NB4 (cell line): ENCODE data around the gene SMOC2.

Source experiments
- MAX ChIP-seq: IDR thresholded peaks from 2 replicates; pipeline ENCODE4 v1.6.1; 2011; ENCODE audit warnings: low read depth, low read length
- MYC ChIP-seq: IDR thresholded peaks from 2 replicates; pipeline ENCODE4 v1.6.1; 2011; ENCODE audit warnings: low read depth, low read length
- POLR2A ChIP-seq: IDR thresholded peaks from 2 replicates; pipeline ENCODE4 v1.6.1; 2011; ENCODE audit warnings: mild to moderate bottlenecking; ENCODE audit not compliant: insufficient read length; ENCODE audit errors: extremely low read depth
- TF ChIP-seq, protein P1 (sequence below): IDR thresholded peaks from one replicate; pipeline ENCODE4 v1.5.1; 2012; ENCODE audit warnings: low read depth, low read length

DNA sequence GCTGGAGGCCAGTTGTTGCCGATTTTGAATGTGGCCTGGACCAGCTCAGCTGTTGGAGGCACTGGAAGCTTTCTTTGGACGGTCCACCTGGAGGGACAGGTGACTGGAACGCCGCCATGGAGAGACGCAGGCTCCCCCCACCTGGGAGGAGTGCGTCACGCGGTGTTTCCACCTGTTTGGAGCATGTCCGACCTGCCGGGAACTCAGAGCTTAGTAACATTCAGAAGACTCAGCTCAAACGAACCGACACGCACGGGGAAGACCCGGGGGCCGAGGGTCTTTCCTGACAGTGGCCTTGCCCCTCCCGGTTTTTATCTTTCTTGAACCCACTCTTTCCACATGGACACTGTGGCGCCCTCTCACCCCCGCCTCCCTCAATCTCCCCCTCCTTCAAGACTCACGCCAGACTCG lies 141.6 kb downstream of the SMOC2 start:
- TF ChIP-seq POLR2A: no peak
- TF ChIP-seq, protein P1, sequence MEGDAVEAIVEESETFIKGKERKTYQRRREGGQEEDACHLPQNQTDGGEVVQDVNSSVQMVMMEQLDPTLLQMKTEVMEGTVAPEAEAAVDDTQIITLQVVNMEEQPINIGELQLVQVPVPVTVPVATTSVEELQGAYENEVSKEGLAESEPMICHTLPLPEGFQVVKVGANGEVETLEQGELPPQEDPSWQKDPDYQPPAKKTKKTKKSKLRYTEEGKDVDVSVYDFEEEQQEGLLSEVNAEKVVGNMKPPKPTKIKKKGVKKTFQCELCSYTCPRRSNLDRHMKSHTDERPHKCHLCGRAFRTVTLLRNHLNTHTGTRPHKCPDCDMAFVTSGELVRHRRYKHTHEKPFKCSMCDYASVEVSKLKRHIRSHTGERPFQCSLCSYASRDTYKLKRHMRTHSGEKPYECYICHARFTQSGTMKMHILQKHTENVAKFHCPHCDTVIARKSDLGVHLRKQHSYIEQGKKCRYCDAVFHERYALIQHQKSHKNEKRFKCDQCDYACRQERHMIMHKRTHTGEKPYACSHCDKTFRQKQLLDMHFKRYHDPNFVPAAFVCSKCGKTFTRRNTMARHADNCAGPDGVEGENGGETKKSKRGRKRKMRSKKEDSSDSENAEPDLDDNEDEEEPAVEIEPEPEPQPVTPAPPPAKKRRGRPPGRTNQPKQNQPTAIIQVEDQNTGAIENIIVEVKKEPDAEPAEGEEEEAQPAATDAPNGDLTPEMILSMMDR: no peak
- no peak for TF ChIP-seq MYC
- TF ChIP-seq MAX: no peak
